ENCODE measurements around the gene G6PC1.

- no peak for TF ChIP-seq BCL11B (tag by site-specific recombination; IDR thresholded peaks at IDR 0.05; ENCODE audit: low read depth)
- TF ChIP-seq ZNF792 (tag by site-specific recombination; IDR thresholded peaks at IDR 0.05) = no peak
- no peak for TF ChIP-seq ZFHX2 (tag by site-specific recombination; conservative IDR thresholded peaks at IDR 0.05)
- no peak for TF ChIP-seq ZBTB1 (tag by site-specific recombination; IDR thresholded peaks at IDR 0.05)
- TF ChIP-seq REPIN1 (tag by site-specific recombination; IDR thresholded peaks at IDR 0.05; ENCODE audit: low read depth) = no peak
- TF ChIP-seq ZNF362 (tag by site-specific recombination; IDR thresholded peaks at IDR 0.05) = no peak
Observed at GRCh38 chr17:42879596-42879985, 21.0 kb upstream of the G6PC1 start.
